ENCODE data around the gene AHNAK2. TPM values are rescaled to one million over a fixed set of nuclear protein-coding genes. Genes with fewer than 3 reads are reported as not detected.

AHNAK2 gene
- total RNA-seq, 4 donors from 2014 or later, result 147 to 313 (median 172) TPM

- peaks cover 33 to 70% (median 38%) of the 10 kb centered on the region in 3 donors for H3K36me3 ChIP-seq
- 46 to 71% methylated on average over 9 to 21 of the region's 25 CpGs for WGBS, 2 donors
- no peak for DNase-seq
- no peaks in the 10 kb centered on the region for H3K9me3 ChIP-seq
- no peak for TF ChIP-seq POLR2A (IDR thresholded peaks at IDR 0.05)
- no peak overlapping the region for H3K27ac ChIP-seq
- H3K4me1 ChIP-seq, result peaks cover 0 to 13% (median 7%) of the 10 kb centered on the region in 3 donors
- H3K4me3 ChIP-seq, result no peak overlapping the region
- intact Hi-C loops (cut with DNase I), result no loop called here
- H3K27me3 ChIP-seq, result no peaks in the 10 kb centered on the region
These were observed 20.7 kb downstream of the AHNAK2 start for GRCh38 chr14:104957146-104958113.

DNA sequence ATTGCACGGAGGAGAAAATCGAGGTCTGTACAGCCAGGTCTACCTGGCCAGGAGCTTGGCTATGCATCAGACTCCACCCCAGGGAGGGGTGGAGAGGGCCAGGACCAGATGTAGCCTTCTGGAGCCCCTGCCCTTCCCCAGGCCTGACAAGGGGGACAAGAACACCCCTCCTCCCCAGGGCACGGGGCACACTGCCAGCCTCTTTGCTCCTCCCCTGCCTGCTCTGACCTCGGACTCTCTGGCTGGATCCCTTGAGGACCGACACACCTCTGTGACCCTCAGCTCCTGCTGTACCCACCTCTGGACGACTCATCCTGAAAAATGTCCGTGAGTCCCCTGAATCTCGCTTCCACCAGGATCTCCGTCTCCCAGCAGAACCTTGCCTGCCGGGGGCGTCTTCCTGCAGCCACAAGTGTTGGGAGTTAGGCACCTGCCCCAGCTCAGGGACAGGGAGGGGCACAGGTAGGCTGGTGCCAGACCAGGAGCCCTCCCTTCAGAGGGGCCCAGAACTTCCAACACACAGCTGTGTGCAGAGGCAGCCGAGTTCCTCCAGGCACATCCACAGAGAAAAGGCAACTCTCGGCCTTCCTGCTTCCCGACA lies 21.8 kb downstream of the AHNAK2 start:
- no peak for DNase-seq
- TF ChIP-seq POLR2A (IDR thresholded peaks at IDR 0.05) (no peak), CTCF (IDR thresholded peaks at IDR 0.05) (no peak)

DNA sequence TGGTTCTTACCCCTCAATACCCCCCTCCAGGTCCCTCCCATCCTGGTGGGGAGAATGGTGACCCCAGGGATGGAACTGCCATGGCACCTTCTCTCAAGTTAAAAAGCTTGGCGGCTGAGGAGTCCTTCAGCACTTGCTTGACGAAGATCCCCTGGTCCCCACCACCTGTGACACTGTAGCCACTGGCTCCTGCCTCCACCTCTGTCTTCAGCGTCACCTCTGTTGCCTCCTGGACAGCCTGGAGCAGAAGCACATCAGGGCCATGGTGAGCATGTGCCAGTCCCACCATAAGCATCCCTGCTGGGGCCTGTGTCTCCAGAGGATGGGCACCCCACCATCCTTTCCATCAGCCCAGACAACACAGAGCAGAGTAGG lies 22.8 kb downstream of the AHNAK2 start:
- Histone ChIP-seq H3K36me3 (peaks cover 33 to 85% (median 38%) of the 10 kb centered on the region in 3 donors), H3K27me3 (no peaks in the 10 kb centered on the region), H3K4me3 (no peak overlapping the region), H3K9me3 (no peaks in the 10 kb centered on the region), H3K4me1 (peaks cover 0 to 13% (median 7%) of the 10 kb centered on the region in 3 donors), H3K27ac (no peak overlapping the region)
- TF ChIP-seq POLR2A (IDR thresholded peaks at IDR 0.05) (no peak), CTCF (IDR thresholded peaks at IDR 0.05) (no peak)
- WGBS, 2 donors, result 83% methylated on average over 2 of the region's 3 CpGs; no CpG with 5 or more reads in 1 of the 2 donors
- intact Hi-C loops (cut with DNase I), result no loop called here
- no peak for DNase-seq

More for the DNA sequence above, 21.8 kb downstream of the AHNAK2 start:
- H3K4me1 ChIP-seq, result peaks cover 0 to 13% (median 7%) of the 10 kb centered on the region in 3 donors
- H3K4me3 ChIP-seq, result no peak overlapping the region
- no peak overlapping the region for H3K27ac ChIP-seq
- 85 to 86% methylated on average over 10 to 11 of the region's 14 CpGs for WGBS, 2 donors
- no peaks in the 10 kb centered on the region for H3K27me3 ChIP-seq
- intact Hi-C loops (cut with DNase I), result no loop called here
- peaks cover 33 to 81% (median 38%) of the 10 kb centered on the region in 3 donors for H3K36me3 ChIP-seq
- H3K9me3 ChIP-seq, result no peaks in the 10 kb centered on the region

DNA sequence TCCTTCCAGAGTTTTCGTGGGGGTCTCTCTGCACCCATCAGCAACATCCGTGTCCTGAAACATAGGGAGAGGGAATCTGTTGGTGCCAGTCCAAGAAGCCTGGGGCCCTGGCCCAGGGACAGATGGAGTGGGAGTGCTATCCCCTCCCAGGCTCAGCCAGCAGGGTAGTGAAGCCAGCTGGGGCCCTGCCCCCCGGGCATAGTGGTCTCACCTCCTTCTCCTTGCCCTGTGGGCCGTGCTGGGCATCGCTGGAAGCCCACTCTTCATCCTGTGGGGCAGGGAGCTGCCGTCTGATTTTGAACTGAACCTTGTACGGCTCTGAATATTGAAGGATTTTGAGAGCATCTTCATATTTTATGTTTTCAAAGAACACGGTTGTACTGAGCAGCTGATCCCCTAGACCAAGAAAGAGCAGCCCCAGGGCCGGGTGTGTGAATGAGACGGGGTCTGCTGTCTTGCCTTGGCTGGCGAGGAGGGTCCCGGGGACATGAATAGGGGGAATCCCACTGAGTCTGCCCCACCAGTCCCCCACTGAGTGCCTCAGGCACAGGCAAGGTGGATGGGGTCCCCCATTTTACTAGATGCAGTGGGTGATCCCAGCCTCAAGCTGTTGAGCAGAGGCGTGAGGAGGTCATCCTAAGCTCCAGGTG lies 23.3 kb downstream of the AHNAK2 start:
- intact Hi-C loops (cut with DNase I), result no loop called here
- H3K27ac ChIP-seq, result no peak overlapping the region
- peaks cover 33 to 90% (median 38%) of the 10 kb centered on the region in 3 donors for H3K36me3 ChIP-seq

More for the DNA sequence above, 23.3 kb downstream of the AHNAK2 start:
- TF ChIP-seq CTCF (IDR thresholded peaks at IDR 0.05) (no peak), POLR2A (IDR thresholded peaks at IDR 0.05) (no peak)
- H3K27me3 ChIP-seq, result no peaks in the 10 kb centered on the region
- H3K4me1 ChIP-seq, result peaks cover 0 to 13% (median 7%) of the 10 kb centered on the region in 3 donors
- no peak overlapping the region for H3K4me3 ChIP-seq
- DNase-seq, result no peak
- 74 to 84% methylated on average over 3 to 7 of the region's 13 CpGs for WGBS, 2 donors
- no peaks in the 10 kb centered on the region for H3K9me3 ChIP-seq
